HTR-8/SVneo (cell line): ENCODE data around the gene PRR33.
"Not testable (repeated sequence)": the region's sequence is repeated elsewhere in the genome, so short reads cannot be mapped to it uniquely, and the experiment has no call there.

Experiments used
- DNase-seq: peaks from one replicate; pipeline ENCODE4 v3.0.0; 2011; ENCODE audit warnings: low spot score, mixed read lengths; ENCODE audit not compliant: insufficient read length
- FAIRE-seq: peaks from 2 replicates; lab custom pipeline; 2011; peaks lifted over from hg19 to GRCh38; lab: Jason Lieb, UNC

PRR33 gene

DNA sequence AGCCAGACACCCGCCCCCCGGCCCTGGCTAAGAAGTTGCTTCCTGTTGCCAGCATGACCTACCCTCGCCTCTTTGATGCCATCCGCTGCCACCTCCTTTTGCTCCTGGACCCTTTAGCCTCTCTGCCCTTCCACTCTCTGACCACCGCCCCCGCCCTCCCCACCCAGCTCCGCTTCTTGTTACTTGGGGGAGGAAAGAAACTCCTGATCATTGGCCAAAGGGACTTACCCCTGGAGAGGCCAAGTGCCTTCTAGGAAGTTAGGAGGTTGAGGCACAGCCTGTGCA, at the start of gene PRR33:
TSS of gene PRR33 (minus strand) at position 65 of the 285 bp plus-strand sequence. CDS start 1,311 bp downstream, outside the sequence.
- DNase-seq = no peak

DNA sequence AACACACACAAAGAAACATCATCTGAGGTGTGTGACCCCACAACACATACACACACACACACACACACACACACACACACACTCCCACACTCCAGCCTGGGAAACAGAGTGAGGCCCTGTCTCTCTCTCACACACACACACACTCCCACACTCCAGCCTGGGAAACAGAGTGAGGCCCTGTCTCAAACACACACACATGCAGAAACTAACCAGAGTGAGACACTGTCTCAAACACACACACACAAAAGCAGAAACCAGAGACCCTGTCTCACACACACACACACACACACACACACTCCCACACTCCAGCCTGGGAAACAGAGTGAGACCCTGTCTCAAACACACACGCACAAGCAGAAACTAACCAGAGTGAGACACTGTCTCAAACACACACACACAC, 48.1 kb upstream of the PRR33 start:
- DNase-seq, FAIRE-seq: not testable (repeated sequence)

More for the DNA sequence above, at the start of gene PRR33:
- no peak for FAIRE-seq

DNA sequence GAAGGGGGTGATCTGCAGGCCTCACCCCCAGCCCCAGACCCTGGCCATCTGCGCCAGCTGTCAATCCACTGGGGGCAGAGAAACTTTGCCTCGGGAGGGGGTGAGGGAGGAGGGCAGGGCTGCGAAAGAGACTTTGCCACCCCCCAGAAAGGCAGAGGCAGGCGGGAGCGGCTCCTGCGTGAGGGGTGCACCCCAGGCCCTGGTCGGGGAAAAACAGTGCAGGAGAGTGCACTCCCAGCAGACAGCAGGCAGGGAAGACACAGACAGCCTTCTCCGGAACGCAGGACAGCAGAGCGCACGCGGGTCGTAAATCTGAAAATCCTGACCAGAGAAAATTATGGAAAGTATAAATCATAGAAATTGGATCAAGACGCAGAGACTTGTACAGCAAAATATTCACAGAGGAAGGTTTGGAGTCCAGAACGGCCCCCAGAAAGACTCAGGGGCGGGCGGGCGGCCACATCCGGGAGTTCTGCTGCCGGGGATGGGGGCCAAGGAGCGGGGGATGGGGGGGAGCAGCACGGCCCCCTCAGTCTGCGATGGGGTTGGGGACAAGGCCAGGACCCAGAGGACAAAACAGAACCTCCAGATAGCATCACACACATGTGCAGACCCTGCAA, 47.4 kb upstream of the PRR33 start:
- FAIRE-seq = no peak
- peak; percentile 28 for DNase-seq

DNA sequence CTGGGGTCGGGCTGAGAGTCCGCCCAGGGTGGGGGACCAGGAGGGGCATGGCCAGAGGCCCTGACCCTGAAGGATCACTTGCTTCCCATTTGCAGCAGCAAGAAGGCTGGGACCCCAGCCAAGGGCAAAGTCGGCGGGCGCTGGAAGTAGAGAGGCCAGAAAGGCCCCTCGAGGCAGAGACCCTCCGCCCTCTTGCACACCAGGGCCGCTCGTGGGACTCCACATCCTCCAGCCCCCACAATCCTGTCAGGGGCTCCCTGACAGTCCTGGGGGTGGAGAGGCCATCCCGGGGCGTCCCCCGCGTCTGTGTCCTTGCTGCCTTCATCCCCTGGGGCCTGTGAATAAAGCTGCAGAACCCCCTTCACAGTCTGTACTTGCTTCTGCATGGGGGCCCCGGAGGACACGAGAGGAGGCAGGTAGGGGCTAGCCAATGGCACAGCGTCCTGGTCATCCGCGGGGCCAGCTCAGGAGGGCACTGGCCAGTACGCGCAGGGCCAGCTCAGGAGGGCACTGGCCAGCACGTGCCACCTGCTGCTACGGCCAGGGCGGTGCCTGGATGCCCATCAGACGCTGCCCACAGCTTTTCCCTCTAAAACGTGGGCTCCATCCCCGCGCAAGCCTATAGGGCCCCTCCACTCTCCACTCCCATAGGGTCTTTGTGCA, 46.8 kb upstream of the PRR33 start:
- DNase-seq = no peak

DNA sequence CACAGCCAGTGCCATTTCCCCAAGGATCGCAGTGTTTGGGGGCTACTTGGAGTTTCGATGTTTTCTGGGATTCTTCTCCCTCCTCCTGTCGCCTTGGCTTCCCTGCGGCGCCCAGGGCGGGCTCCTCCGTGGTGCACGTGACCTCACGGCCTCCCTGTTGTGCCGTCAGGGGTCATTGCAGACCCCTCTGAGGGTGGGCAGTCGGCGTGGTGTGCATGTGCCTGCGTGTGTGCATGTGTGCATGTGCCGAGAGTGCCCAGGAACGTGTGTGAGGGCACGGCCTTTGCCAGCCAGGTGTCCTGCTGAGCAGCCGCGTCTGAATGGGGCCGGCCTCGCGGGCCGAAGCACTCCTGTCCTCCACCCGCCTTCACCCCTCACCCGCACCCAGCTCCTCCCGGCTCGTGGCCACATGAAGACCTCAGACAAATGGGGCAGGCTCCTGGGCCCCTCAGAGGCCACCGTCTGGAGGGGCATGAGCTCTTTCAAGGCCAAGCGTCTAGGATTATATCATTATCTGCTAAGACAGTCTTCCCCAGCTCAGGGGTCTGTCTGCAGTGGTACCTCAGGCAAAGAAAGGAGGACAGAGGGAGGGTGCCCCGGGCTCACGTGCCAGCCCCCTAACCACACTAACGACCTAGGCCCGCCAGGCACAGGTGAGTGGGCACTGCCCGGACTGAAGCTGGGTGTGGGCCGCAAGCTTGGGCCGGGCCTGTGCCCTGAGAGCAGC, 46.1 kb upstream of the PRR33 start:
- FAIRE-seq (no peak), DNase-seq (no peak)

More for the DNA sequence above, 46.8 kb upstream of the PRR33 start:
- FAIRE-seq = no peak

DNA sequence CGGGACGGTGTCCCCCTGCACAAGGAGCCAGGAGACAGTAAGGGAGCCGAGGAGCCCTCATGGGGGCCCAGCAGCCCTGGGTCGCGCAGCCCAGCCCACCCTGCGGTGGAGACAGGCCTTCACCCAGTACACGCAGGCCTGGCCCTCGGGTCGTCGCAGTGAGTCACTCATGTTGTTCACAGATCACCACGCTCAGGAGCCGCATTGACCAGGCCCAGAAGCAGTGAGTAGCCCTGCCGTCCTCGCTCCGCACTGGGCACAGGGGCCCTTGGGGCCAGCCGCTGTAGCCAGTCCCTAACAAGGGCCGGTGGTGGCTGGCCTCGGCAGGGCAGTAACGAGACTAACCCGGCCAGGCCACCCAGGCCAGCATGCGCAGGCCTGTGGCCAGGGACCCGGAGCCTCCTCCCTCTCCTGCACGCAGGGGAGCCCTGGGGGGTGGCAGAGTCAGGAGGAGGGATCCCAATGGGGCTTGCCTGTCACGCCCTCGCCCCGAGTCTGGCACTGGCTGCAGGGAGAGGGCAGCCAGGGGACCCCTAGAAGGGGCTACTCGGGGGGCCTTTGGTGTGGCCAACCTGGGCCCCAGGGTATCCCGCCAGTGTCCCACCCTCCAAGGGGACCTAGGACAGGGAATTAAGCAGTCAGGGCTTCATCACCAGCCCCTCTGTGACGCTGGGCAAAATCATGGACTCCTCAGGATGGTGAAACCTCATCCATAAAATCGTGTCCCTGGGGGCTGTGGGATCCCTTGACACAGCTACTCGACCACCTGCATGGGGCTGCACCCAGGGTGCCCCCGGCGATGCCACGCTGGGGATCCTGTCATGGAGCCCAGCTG, 45.3 kb upstream of the PRR33 start:
- no peak for DNase-seq
- no peak for FAIRE-seq

DNA sequence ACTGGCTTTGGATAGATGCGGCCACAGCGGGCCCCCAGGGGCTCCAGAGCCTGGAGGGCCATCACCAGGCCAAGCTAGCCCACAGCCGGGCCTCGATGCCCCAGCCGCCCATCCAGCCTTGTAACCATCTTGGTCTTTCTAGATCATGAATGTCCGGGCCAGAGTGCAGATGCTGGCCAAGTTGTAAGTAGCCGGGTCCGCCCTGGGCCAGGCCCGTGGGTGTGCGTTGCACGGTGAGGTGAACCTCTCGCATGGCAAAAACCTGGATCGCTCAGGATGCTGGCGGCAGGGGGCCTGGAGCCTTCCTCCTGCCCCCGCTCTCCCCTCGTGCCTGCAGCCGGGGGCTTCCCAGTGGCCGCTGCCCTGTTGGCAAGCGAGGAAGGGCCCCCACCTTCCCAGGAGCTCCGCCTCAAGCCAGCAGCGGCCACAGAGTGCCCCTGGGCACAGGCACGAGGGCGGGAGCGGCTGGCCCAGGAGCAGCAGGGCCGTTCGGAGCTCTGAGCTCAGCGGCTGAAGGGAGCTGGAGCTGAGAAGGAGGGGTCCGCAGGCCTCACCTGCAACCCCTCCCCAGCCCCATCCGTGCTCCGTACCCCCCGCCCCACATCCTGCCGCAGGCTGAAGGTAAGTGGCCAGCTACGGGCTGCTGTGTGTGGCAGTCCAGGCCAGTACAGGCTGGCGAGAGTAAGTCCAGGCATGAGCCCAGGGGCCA, 44.5 kb upstream of the PRR33 start:
- FAIRE-seq (no peak), DNase-seq (no peak)

DNA sequence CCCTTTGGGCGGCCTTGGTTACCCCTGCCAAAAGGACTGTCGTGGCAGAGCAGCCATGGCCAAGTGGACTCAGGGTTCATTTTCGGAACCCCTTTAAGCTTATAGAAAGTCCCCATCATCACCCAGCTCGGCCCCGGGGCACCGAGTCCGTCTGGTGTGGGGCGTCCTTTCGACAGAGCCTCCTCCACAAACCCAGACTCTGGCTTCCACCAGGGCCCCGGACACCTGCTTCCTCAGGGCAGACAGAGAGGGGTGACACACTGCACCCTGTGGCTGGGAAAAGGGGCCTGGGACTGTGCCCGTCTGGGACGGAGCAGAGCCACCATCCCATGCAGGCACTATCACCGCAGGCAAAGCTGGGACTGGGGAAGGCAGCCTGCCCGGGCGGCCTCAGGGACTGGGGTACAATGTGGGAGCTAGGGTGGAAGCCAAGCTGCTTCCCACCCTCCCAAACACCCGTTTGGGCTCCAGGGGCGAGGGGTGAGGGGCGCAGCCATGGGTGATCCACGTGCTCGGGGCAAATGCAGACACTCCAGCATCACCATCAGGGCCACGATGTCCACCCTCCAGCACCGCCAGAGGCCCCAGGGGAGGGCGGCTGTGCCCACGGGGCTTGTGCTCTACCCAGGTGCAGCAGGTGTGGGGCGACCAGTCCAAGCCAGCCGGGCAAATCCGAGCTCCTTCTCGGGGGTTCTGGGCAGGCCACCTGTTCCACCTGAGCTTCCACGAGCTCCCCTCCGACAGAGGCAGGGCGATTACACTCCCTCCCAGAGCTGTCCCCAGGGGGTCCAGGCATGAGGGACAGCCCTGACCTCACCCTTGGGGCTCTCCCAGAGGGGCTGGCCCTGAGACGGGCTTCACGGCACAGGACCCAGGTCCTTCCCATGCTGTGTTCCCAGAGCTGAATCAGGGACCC, 43.7 kb upstream of the PRR33 start:
- DNase-seq (no peak), FAIRE-seq (no peak)

DNA sequence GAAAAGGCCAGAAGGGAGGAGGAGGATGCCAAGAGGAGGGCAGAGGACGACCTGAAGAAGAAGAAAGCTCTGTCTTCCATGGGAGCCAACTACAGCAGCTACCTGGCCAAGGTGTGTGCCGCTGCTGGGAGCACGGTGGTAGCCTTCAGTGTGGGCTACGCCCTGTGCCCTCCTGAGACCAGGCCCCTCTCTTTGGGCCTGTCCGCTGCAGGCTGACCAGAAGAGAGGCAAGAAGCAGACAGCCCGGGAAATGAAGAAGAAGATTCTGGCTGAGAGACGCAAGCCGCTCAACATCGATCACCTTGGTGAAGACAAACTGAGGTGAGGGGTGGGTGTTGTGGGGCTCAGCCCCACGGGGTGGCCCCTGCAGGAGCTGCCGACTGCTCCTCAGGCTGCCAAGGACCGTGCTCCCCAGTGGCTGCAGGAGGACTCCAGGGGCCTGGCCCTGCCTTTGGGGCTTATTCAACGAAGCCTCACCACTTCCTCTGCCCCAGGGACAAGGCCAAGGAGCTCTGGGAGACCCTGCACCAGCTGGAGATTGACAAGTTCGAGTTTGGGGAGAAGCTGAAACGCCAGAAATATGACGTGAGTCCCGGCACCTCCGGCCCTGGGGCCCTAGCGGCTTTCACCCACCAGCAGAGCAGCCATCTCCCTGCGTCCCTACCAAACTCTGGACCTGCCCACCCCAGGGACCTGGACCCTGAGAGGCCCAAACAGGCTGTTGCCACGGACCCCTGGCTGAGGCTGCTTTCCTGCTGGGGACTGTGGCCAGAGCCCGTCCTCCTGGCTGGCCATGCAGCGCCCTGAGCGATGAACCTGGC, 42.9 kb upstream of the PRR33 start:
- FAIRE-seq (no peak), DNase-seq (no peak)

DNA sequence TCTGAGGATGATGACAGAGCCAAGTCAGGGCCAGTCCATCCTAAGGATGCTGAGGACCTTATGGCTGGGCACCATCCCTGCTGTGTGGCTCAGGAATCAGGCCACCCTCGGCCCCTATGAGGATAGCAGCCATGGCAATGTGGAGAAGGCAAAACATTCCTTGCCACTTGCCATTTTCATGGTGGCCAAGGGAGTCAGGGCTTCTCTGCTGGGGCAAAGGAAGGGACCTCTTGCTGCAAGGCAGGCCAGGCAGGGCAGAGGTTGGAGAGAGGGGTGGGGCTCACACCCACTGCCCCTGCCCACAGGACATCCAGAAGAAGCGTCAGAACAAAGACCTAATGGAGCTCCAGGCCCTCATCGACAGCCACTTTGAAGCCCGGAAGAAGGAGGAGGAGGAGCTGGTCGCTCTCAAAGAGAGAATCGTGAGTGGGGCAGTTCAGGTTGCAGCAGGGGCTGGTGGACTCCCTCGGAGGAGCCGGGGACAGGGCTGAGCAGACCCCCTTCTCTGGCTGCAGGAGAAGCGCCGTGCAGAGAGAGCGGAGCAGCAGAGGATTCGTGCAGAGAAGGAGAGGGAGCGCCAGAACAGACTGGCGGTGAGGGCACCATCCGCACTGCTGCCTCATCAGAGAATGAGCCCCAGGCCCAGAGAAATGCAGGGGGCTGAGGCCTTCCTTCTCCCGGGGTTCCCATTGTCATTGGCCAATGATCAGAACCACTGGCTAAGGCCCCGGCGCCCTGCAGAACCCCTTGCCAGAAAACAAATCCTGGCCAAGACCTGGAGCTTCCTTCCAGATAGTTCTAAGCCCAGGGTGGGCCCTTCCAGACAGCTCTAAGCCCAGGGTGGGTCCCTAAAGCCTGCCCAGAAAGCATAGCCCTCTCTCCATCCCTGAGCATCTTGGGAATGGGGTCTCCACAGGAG, 42.0 kb upstream of the PRR33 start:
- no peak for DNase-seq
- FAIRE-seq = no peak

DNA sequence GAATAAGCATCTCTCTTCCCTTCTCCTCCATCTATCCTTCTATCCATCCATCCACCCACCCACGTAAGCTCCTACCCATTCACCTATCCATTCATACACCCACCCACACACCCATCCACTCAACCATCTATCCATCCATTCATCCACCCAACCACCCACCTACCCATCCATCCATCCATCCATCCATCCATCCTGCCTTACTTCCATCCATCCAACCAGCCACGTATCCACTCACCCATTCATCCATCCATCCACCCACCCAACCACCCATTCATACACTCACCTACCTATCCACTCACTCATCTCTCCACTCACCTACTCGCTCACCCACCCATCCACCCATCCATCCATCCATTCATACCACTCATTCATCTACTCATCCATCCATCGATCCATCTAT, 41.0 kb upstream of the PRR33 start:
- DNase-seq (no peak), FAIRE-seq (no peak)

DNA sequence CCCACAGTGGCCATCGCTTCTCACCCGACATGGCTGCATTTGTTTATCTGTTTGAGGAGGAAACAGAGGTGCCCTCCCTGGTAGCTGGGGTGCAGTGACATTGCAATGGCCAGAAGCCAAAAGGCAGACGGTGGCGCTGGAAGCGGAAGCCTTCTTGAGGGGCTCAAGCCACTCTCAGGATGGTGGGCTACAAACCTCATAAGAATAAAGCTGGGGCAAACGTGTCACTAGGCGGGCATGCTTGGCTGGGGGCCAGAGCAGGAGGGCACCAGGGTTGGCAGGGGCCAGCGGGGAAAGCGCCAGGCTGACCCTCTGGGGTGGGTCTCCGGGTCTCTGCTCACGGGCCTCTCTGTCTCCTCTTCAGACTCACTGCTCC, 40.4 kb upstream of the PRR33 start:
- DNase-seq = no peak
- no peak for FAIRE-seq

DNA sequence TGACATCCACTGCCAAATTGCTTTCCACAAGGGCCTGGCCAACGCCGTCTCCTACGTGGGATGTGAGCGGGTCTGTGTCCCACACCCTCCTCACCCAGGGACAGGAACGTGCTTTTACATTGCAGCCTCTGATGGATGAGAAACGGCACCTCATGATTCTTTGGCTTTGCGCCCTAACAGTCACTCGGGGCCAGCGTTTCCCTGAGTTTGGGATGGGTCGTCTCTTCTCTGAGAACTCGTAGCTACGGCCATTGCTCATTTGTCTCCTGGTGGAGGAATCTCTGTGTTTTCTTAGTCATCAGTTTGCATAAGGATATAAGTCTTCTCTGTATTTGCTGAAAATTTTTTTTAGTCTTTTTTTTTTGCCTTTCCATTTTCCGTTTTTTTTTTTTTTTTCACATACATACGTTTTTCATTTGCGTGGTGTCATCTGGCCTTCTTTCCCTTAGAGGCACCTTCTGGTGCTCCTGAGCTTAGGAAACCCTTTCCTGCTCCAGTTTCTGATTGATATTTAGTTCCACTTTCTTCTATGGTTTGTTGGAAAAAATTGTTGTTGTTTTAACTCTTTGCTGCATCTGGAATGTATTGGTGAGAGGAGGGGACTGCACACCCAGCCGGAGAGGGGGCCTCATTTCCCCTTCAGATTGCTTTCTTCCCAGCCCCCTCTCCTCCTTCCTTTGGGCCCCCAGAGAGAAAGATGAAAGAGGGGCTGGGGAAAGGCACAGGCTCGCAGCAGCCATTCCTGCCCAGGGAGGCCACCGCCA, 39.8 kb upstream of the PRR33 start:
- FAIRE-seq (no peak), DNase-seq (no peak)

DNA sequence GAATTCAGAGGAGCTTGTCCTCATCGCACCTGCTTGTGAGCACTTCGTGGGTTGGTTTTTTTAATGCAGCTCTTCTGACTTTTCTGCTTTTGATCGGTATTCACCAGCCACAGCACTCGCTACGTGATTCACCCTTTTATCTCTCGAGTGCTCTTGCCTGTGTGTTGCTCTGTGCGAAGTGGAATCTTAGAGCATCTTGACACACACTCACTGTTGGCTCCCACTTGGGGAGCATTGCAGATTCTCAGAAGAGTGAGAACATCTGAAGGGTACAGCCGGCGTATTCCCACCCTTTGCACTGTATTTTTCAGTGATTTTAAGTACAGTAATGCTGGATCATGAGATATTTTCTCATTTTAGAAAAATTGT, 38.8 kb upstream of the PRR33 start:
- FAIRE-seq = no peak
- no peak for DNase-seq

DNA sequence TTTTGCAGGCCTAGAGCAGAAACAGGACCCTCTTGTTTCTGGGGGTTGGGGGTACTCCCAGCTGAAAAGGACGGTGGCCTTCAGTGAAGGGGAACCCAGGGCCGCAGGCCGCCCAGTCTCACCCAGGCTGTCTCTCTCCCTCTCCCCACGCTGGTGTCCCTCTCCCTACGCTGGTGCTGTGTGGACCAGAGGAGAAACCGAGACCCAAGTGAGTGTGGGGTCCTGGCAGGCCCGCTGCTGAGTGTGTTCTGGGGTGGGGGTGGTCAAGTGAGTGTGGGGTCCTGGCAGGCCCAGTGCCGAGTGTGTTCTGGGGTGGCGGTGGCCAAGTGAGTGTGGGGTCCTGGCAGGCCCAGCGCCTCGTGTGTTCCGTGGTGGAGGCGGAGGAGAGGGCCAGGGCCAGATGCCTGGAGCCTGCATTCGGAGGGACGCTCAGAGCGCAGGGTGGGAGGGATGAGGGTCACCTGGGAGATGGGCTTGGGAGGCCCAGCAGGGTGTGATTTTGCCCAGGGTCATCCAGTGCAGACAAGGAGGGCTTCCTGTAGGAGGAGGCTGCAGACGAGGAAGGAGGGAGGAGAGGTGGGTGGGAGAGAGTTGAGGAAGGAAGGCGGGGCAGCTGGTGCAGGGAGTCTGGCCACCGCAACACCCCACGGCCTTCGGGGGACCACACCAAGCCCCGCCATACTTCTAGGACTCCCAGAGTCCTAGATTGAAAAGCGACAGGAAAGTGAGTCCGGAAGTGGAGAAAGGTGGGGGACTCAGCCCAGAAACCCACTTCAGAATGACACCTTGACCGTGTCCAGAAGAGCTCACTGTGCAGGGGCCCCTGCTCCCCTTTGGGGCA, 38.1 kb upstream of the PRR33 start:
- DNase-seq (no peak), FAIRE-seq (no peak)
